HG03039 (cell line): ENCODE results near the gene SAXO1.
"Not testable (repeated sequence)": the region's sequence is repeated elsewhere in the genome, so short reads cannot be mapped to it uniquely, and the experiment has no call there.

ENCODE experiments used
- ATAC-seq: cut with Tn5 transposase; IDR thresholded peaks from one replicate; pipeline ENCODE4 v1.9.1; 2021; ENCODE audit warnings: mild to moderate bottlenecking, moderate library complexity; ENCODE audit not compliant: unreplicated experiment

The SAXO1 gene

GRCh38 chr9:18971909-18972308, 61.1 kb downstream of the SAXO1 start:
- no peak for ATAC-seq

DNA sequence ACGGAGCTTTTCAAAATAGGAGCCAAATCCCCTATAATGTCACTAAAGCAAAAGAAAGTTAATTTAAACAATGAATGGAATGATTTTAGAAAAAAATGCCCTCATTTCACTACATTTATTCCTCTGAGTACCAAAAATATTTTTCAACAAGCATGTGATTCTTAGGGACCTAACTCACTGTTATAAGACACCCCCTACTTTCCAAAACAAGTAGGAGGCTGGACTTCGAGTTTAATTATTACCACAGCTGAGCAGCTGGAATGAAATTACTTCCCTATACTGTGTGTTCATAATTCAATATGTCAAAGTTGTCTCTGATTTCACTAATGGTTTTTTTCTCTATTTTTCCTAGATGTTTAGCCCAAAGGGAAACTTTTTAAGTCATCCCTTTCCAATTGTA, 61.6 kb downstream of the SAXO1 start:
- ATAC-seq, result no peak

- ATAC-seq, result no peak
Measured at GRCh38 chr9:18970393-18970792, 62.6 kb downstream of the SAXO1 start.

GRCh38 chr9:18969128-18969527, 63.9 kb downstream of the SAXO1 start:
- no peak for ATAC-seq

- ATAC-seq, result no peak
Measured at GRCh38 chr9:18955626-18956025, 77.4 kb downstream of the SAXO1 start.

- ATAC-seq, result no peak
Measured at GRCh38 chr9:18951936-18952335, 81.1 kb downstream of the SAXO1 start.

- peak; percentile 54 for ATAC-seq
Measured at GRCh38 chr9:18947892-18948339, 85.1 kb downstream of the SAXO1 start.

GRCh38 chr9:18942801-18943200, 90.2 kb downstream of the SAXO1 start:
- no peak for ATAC-seq

DNA sequence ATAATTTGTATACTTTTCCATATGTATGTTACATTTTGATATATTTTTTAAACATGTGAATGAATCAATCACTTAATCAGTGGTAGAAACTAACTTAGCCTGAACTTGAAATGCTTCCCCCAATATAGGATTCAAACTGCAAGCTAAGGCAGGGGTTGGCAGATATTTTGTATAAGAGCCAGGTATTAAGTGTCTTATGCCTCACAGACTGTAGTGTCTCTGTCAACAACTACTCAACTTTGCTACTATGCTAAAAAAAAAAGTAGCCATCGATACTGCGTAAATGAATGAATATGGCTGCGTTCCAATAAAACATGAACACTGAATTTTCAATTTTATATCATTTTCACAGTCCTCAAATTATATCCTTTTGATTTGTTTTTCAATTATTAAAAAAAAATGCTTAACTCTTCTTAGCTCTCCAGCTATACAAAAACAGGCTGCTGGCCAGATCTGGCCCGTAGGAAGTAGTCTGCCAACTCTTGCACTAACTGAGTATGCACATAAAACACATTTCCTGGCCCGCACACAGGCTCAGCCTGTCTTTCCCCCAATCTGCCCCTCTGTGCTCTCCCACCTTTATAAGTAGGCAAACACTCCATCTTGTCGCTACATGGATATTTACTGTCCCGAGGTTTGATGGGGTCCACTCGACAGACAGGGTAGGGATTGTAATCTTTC, 91.8 kb downstream of the SAXO1 start:
- ATAC-seq, result no peak

GRCh38 chr9:18939943-18940342, 93.1 kb downstream of the SAXO1 start:
- no peak for ATAC-seq

DNA sequence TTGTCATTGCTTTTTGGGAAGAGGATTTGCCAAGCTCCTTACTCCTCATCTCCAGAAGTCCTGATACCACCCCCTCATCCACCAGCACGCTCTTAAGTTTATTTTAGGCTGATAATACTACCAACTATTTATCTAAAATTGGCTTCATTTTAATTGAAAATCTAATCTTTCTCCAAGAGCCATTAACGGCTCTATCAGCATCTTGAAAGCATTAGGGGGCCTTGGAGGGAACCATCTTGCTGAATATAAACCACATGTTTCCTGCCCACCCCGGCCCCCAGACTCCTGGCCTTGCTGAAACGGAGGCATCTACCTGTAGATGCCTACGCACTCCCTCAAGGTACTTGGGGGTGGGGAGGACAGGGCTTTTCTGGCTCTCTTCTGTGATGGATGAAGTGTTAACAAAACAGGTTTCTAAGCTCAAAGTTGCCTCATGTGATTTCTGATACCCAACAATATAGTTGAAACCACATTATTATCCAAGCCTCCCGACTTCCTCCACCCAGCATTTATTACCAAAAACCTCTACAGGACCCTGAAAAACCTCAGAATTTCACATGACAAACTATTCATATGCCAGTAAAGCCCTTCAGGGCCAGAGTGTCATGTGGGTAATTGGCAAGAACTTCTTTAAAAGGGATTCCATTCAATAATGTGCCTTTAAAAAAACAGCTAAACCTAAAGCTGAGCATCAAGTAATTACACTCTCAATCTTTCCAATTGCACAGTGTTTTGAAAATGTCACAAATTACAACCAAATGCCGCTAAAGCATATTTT, 96.7 kb downstream of the SAXO1 start:
- no peak for ATAC-seq

DNA sequence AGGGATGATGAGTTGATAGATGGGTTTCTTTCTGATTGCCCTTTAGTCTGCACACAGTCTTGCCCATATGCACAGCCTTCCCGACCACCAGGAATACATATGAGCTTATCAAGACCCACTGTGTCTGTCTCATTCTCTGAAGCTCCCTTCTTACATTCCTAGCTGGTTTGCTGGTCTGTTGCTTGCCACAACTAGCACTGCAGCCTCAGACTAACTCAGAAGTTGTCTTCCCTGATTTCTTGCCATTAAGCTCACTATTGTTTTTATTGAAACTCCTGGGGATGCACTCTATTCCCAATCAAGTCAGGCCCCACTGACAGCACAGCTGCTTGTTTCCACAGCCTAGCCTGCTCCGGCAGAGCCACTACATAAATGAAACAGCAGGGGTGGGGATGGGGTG, 97.5 kb downstream of the SAXO1 start:
- ATAC-seq, result no peak

- not testable (repeated sequence) for ATAC-seq
Measured at GRCh38 chr9:18930611-18931010, 102.4 kb downstream of the SAXO1 start.

DNA sequence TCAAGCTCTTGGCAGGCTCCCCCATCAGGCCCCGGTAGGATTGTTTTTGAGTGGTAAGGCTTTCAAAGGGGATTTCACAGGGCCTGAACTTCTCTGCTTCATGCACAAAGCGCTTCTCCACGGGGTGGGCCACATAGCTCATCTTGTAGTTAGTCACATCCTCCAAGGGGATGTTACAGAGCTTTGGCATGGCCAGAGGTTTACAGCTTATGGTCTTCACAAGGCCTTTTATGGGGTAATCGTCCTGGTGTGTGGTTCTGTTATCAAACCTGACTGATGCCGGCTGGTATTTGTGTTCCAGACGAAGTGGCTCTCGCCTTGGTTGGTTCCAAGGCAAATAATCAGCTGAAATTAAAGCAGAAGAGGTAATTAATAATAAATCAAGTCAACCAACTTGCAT, 104.3 kb downstream of the SAXO1 start:
- ATAC-seq, result no peak

DNA sequence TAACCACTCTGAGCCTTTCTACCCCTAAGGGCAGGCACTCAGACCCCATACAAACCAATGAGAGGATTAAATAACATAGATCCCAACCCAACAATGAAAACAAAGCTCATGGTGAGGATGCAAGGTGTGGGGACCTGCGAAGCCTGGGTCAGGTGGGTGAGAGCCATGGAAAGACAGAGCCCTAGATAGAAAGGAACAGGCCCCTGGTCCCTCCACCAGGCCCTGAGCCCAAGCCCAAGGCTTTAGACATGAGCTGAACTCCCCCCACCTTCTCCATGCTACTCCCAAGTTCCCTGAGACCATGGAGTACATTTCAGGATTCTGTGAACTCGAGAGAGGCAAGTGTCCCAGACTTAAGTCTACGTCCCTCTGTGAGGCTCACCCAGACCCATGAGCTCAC, 106.5 kb downstream of the SAXO1 start:
- no peak for ATAC-seq

- ATAC-seq, result no peak
Measured at GRCh38 chr9:18925880-18926279, 107.1 kb downstream of the SAXO1 start.

- ATAC-seq, result no peak
Measured at GRCh38 chr9:18923671-18924430, 109.2 kb downstream of the SAXO1 start.

GRCh38 chr9:18923167-18923566, 109.8 kb downstream of the SAXO1 start:
- no peak for ATAC-seq

DNA sequence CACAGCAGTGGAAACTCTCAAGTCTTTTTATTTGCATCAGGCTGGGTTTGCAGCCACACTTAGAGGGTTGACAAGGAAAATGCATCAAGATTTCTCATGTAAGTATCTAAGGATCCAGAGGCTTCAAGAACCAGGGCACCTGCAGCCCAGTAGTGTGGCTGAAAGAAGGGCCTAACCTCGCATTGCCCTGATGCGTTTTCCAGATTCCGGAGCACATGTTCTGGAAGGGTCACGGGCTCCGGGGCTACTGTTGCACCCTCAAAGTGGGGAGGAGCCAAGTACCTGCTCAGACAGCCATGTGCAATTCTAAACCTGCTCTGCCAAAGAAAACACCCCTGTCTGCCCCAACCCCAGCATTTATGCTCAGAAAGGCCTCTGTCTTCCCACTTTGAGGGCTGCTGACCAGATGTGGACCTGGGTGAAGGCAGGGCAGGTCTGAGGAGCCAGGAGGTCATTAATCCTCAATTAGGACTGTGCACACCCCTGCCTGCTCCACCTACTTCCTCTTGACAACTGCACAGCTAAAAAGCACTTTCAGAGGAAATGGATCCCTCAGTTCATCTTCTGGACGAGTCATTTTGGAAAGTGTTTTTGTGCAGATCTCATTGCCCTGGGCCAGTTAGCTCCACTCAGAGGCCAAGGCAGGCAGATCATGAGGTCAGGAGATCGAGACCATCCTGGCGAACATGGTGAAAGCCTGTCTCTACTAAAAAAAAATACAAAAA, 110.7 kb downstream of the SAXO1 start:
- ATAC-seq, result no peak

- no peak for ATAC-seq
Measured at GRCh38 chr9:18921366-18922075, 111.5 kb downstream of the SAXO1 start.
